EL (cell line): ENCODE results near the gene PRKD2.

Experiments used
- DNase-seq: peaks from one replicate; pipeline ENCODE4 v3.0.0-alpha.2; 2016

PRKD2 gene

GRCh38 chr19:46698395-46699321 is 18.3 kb downstream of the PRKD2 start:
- no peak for DNase-seq

GRCh38 chr19:46697204-46697960 is 19.5 kb downstream of the PRKD2 start:
- peak; percentile 18 for DNase-seq

GRCh38 chr19:46696866-46697203 is 20.1 kb downstream of the PRKD2 start:
- DNase-seq: no peak

- DNase-seq: no peak
Measured at GRCh38 chr19:46696052-46696451, 20.9 kb downstream of the PRKD2 start.

GRCh38 chr19:46693760-46694159 is 23.2 kb downstream of the PRKD2 start:
- no peak for DNase-seq

GRCh38 chr19:46692918-46693722 is 23.8 kb downstream of the PRKD2 start:
- DNase-seq: no peak

GRCh38 chr19:46691948-46692347 is 25.0 kb downstream of the PRKD2 start:
- no peak for DNase-seq

- DNase-seq: no peak
Measured at GRCh38 chr19:46691104-46691503, 25.8 kb downstream of the PRKD2 start.

GRCh38 chr19:46689358-46689757 is 27.6 kb downstream of the PRKD2 start:
- no peak for DNase-seq

GRCh38 chr19:46687438-46688145 is 29.3 kb downstream of the PRKD2 start:
- DNase-seq: no peak

GRCh38 chr19:46685189-46685588 is 31.7 kb downstream of the PRKD2 start:
- no peak for DNase-seq

GRCh38 chr19:46678110-46678732 is 38.7 kb downstream of the PRKD2 start:
- DNase-seq: peak; percentile 26

GRCh38 chr19:46674416-46675178 is 42.3 kb downstream of the PRKD2 start:
- DNase-seq: peak; percentile 22

GRCh38 chr19:46670813-46671212 is 46.1 kb downstream of the PRKD2 start:
- peak; percentile 64 for DNase-seq

- DNase-seq: no peak
Measured at GRCh38 chr19:46668662-46669061, 48.3 kb downstream of the PRKD2 start.

- no peak for DNase-seq
Measured at GRCh38 chr19:46665072-46665471, 51.8 kb downstream of the PRKD2 start.

- DNase-seq: peak; percentile 87
Measured at GRCh38 chr19:46661735-46662592, 55.0 kb downstream of the PRKD2 start.

- DNase-seq: peak; percentile 100
Measured at GRCh38 chr19:46661020-46661731, 55.7 kb downstream of the PRKD2 start, which contains the start of gene DACT3. DACT3 (minus strand) TSS chr19:46661182; CDS start chr19:46661064, 118 bp downstream.

GRCh38 chr19:46660551-46661019 is 56.3 kb downstream of the PRKD2 start:
- no peak for DNase-seq
